Cortex of kidney (tissue), 1 donor: ENCODE data around the gene GRAP2.
"Not testable (repeated sequence)": the region's sequence is repeated elsewhere in the genome, so short reads cannot be mapped to it uniquely, and the experiment has no call there.

Source experiments
- DNase-seq: peaks from one replicate; lab custom pipeline; 2025; lab: John Stamatoyannopoulos, UW

Gene GRAP2

GRCh38 chr22:39946126-39946502 lies 45.2 kb downstream of the GRAP2 start:
- no peak for DNase-seq

- no peak for DNase-seq
These were observed 45.8 kb downstream of the GRAP2 start for GRCh38 chr22:39946503-39947219.

GRCh38 chr22:39947220-39948216 lies 46.6 kb downstream of the GRAP2 start:
- DNase-seq, result no peak

- DNase-seq, result no peak
These were observed 49.3 kb downstream of the GRAP2 start for GRCh38 chr22:39949964-39950737.

GRCh38 chr22:39951603-39952293 lies 50.9 kb downstream of the GRAP2 start:
- DNase-seq, result not testable (repeated sequence)

GRCh38 chr22:39952347-39952746 lies 51.5 kb downstream of the GRAP2 start:
- no peak for DNase-seq

- no peak for DNase-seq
These were observed 52.2 kb downstream of the GRAP2 start for GRCh38 chr22:39953101-39953500.

- no peak for DNase-seq
These were observed 53.7 kb downstream of the GRAP2 start for GRCh38 chr22:39954584-39955055.

GRCh38 chr22:39955675-39956074 lies 54.8 kb downstream of the GRAP2 start:
- no peak for DNase-seq

GRCh38 chr22:39956932-39957664 lies 56.2 kb downstream of the GRAP2 start:
- no peak for DNase-seq

- DNase-seq, result no peak
These were observed 57.3 kb downstream of the GRAP2 start for GRCh38 chr22:39958009-39958711.

- DNase-seq, result no peak
These were observed 58.2 kb downstream of the GRAP2 start for GRCh38 chr22:39958949-39959639.

GRCh38 chr22:39959640-39960447 lies 59.0 kb downstream of the GRAP2 start, which contains the start of gene TMA7B:
TMA7B (plus strand) TSS chr22:39960397; CDS start chr22:39964375, 3,978 bp downstream.
- DNase-seq, result no peak

GRCh38 chr22:39960791-39961746 lies 60.2 kb downstream of the GRAP2 start:
- DNase-seq, result no peak

GRCh38 chr22:39962071-39962470 lies 61.2 kb downstream of the GRAP2 start:
- no peak for DNase-seq

- DNase-seq, result no peak
These were observed 64.9 kb downstream of the GRAP2 start for GRCh38 chr22:39965748-39966147.

GRCh38 chr22:39966470-39966869 lies 65.6 kb downstream of the GRAP2 start:
- DNase-seq, result no peak
